ENCODE measurements around the gene GALNT16. TPM values are rescaled to one million over a fixed set of nuclear protein-coding genes. Genes with fewer than 3 reads are reported as not detected.

Gene GALNT16
- total and polyA plus RNA-seq, 3 donors from 2014 or later: 5.6 to 11.1 (median 6.3) TPM

GRCh38 chr14:69350892-69351291 is 90.9 kb downstream of the GALNT16 start:
- no peaks in the 10 kb centered on the region for H3K27me3 ChIP-seq
- no peak for DNase-seq
- no peaks in the 10 kb centered on the region for H3K9me3 ChIP-seq
- TF ChIP-seq POLR2A (IDR thresholded peaks at IDR 0.05) (no peak), CTCF (IDR thresholded peaks at IDR 0.05) (no peak)
- intact Hi-C loops (cut with DNase I; ENCODE audit: low total_unique reads): no loop called here
- no peaks in the 10 kb centered on the region for H3K36me3 ChIP-seq (ENCODE audit: low read depth, missing control alignments)
- WGBS, 2 donors: 86 to 87% methylated on average over 5 of the region's 5 CpGs
- H3K27ac ChIP-seq: no peak overlapping the region
- no peaks in the 10 kb centered on the region for H3K4me1 ChIP-seq
- H3K4me3 ChIP-seq: no peak overlapping the region

DNA sequence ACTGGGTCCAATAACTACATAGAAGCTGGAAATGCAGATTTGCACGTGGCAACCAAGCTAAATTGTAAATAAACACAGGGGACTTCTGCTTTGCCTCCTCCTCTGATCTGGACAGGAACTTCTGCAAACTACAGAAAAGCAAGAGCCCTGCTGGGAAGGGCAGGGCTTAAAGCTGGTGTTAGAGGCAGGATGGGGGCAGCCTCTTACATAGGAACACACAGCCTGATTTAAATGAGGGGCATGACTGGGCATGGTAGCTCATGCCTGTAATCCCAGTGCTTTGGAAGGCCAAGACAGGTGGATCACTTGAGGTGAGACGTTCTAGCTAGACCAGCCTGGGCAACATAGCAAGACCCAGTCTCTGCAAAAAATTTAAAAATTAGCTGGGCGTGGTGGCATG is 91.4 kb downstream of the GALNT16 start:
- 80 to 86% methylated on average over 3 of the region's 3 CpGs for WGBS, 2 donors
- H3K36me3 ChIP-seq (ENCODE audit: low read depth, missing control alignments): no peaks in the 10 kb centered on the region
- H3K27me3 ChIP-seq: no peaks in the 10 kb centered on the region
- H3K9me3 ChIP-seq: no peaks in the 10 kb centered on the region
- H3K27ac ChIP-seq: no peak overlapping the region
- DNase-seq: no peak
- TF ChIP-seq CTCF (IDR thresholded peaks at IDR 0.05) (no peak), POLR2A (IDR thresholded peaks at IDR 0.05) (no peak)
- no peak overlapping the region for H3K4me3 ChIP-seq
- H3K4me1 ChIP-seq: no peaks in the 10 kb centered on the region
- intact Hi-C loops (cut with DNase I; ENCODE audit: low total_unique reads): no loop called here

GRCh38 chr14:69351911-69352310 is 92.0 kb downstream of the GALNT16 start:
- H3K27me3 ChIP-seq: no peaks in the 10 kb centered on the region
- no peaks in the 10 kb centered on the region for H3K9me3 ChIP-seq
- H3K4me1 ChIP-seq: no peaks in the 10 kb centered on the region
- WGBS, 2 donors: 89 to 92% methylated on average over 4 to 5 of the region's 5 CpGs
- H3K27ac ChIP-seq: no peak overlapping the region
- DNase-seq: no peak
- TF ChIP-seq POLR2A (IDR thresholded peaks at IDR 0.05) (no peak), CTCF (IDR thresholded peaks at IDR 0.05) (no peak)
- intact Hi-C loops (cut with DNase I; ENCODE audit: low total_unique reads): no loop called here
- no peak overlapping the region for H3K4me3 ChIP-seq
- H3K36me3 ChIP-seq (ENCODE audit: low read depth, missing control alignments): no peaks in the 10 kb centered on the region

GRCh38 chr14:69353168-69353567 is 93.2 kb downstream of the GALNT16 start:
- H3K4me3 ChIP-seq: no peak overlapping the region
- 88 to 89% methylated on average over 3 of the region's 3 CpGs for WGBS, 2 donors
- no peak for DNase-seq
- H3K27me3 ChIP-seq: no peaks in the 10 kb centered on the region
- no peaks in the 10 kb centered on the region for H3K9me3 ChIP-seq
- H3K4me1 ChIP-seq: no peaks in the 10 kb centered on the region
- intact Hi-C loops (cut with DNase I; ENCODE audit: low total_unique reads): no loop called here
- no peak overlapping the region for H3K27ac ChIP-seq
- no peaks in the 10 kb centered on the region for H3K36me3 ChIP-seq (ENCODE audit: low read depth, missing control alignments)
- TF ChIP-seq CTCF (IDR thresholded peaks at IDR 0.05) (no peak), POLR2A (IDR thresholded peaks at IDR 0.05) (no peak)

GRCh38 chr14:69354383-69355153 is 94.6 kb downstream of the GALNT16 start:
- TF ChIP-seq CTCF (IDR thresholded peaks at IDR 0.05) (no peak), POLR2A (IDR thresholded peaks at IDR 0.05) (no peak)
- Histone ChIP-seq H3K4me1 (no peaks in the 10 kb centered on the region), H3K4me3 (no peak overlapping the region), H3K27me3 (no peaks in the 10 kb centered on the region), H3K36me3 (ENCODE audit: low read depth, missing control alignments) (no peaks in the 10 kb centered on the region), H3K27ac (no peak overlapping the region), H3K9me3 (no peaks in the 10 kb centered on the region)
- 80 to 82% methylated on average over 11 of the region's 11 CpGs for WGBS, 2 donors
- intact Hi-C loops (cut with DNase I; ENCODE audit: low total_unique reads): no loop called here
- DNase-seq: no peak
